ENCODE measurements around the gene CASP8. TPM values are rescaled to one million over a fixed set of nuclear protein-coding genes. Genes with fewer than 3 reads are reported as not detected.
A peak's percentile ranks its signal among the peaks of the same experiment; 100 is the strongest.

The CASP8 gene
- total RNA-seq, 4 donors from 2014 or later = 4.9 to 17.9 (median 5.3) TPM

GRCh38 chr2:201256082-201256481 lies 4.3 kb upstream of the CASP8 start:
- no peaks in the 10 kb centered on the region for H3K36me3 ChIP-seq
- no peaks in the 10 kb centered on the region for H3K27me3 ChIP-seq
- TF ChIP-seq EP300 (IDR thresholded peaks at IDR 0.05) (no peak), CTCF (IDR thresholded peaks at IDR 0.05) (no peak), POLR2AphosphoS5 (IDR thresholded peaks at IDR 0.05) (no peak), POLR2A (IDR thresholded peaks at IDR 0.05; ENCODE audit: low read depth) (no peak)
- intact Hi-C loops (cut with DNase I) = loop anchor here (10.0 kb wide), 1 partner anchor 199 kb away; the partner anchor contains the start of genes STRADB and TRAK2
- no peak overlapping the region for H3K4me3 ChIP-seq
- peaks cover 4 to 42% (median 41%) of the 10 kb centered on the region in 4 donors for H3K4me1 ChIP-seq
- no peak for DNase-seq (ENCODE audit: extremely low spot score)
- no peak overlapping the region for H3K27ac ChIP-seq (replicated peaks in 1 of 4)
- 92% methylated on average over 3 of the region's 3 CpGs for WGBS
- H3K9me3 ChIP-seq = no peaks in the 10 kb centered on the region

GRCh38 chr2:201257381-201257955 lies 2.9 kb upstream of the CASP8 start:
- DNase-seq (ENCODE audit: extremely low spot score) = peak; percentile 91
- no peaks in the 10 kb centered on the region for H3K36me3 ChIP-seq
- peak overlapping the region; percentile 54 to 67 (median 63) for H3K4me3 ChIP-seq
- H3K27me3 ChIP-seq = no peaks in the 10 kb centered on the region
- H3K27ac ChIP-seq (replicated peaks in 1 of 4) = peak overlapping the region; percentile 80 to 85 (median 82)
- H3K4me1 ChIP-seq = peaks cover 4 to 50% (median 45%) of the 10 kb centered on the region in 4 donors
- H3K9me3 ChIP-seq = no peaks in the 10 kb centered on the region
- 23% methylated on average over 12 of the region's 12 CpGs for WGBS
- TF ChIP-seq POLR2AphosphoS5 (IDR thresholded peaks at IDR 0.05) = no peak
- no peak for TF ChIP-seq EP300 (IDR thresholded peaks at IDR 0.05)
- peak in 1 of 3 experiments; percentile 2 for TF ChIP-seq CTCF (IDR thresholded peaks at IDR 0.05)
- TF ChIP-seq POLR2A (IDR thresholded peaks at IDR 0.05; ENCODE audit: low read depth) = no peak
- intact Hi-C loops (cut with DNase I) = loop anchor here (10.0 kb wide), 1 partner anchor 197 kb away; the partner anchor contains the start of genes STRADB and TRAK2

- Histone ChIP-seq H3K27ac (replicated peaks in 1 of 4) (peak overlapping the region; percentile 80 to 85 (median 82)), H3K27me3 (no peaks in the 10 kb centered on the region), H3K36me3 (no peaks in the 10 kb centered on the region), H3K4me1 (peaks cover 4 to 50% (median 45%) of the 10 kb centered on the region in 4 donors), H3K4me3 (peak overlapping the region; percentile 54 to 67 (median 63)), H3K9me3 (no peaks in the 10 kb centered on the region)
- intact Hi-C loops (cut with DNase I) = loop anchor here (10.0 kb wide), 1 partner anchor 197 kb away; the partner anchor contains the start of genes STRADB and TRAK2
- 0% methylated on average over 10 of the region's 10 CpGs for WGBS
- TF ChIP-seq CTCF (IDR thresholded peaks at IDR 0.05) (peak in 1 of 3 experiments; percentile 12), EP300 (IDR thresholded peaks at IDR 0.05) (no peak), POLR2A (IDR thresholded peaks at IDR 0.05; ENCODE audit: low read depth) (peak; percentile 17), POLR2AphosphoS5 (IDR thresholded peaks at IDR 0.05) (peak in 1 of 2 donors; percentile 55)
- DNase-seq (ENCODE audit: extremely low spot score) = peak; percentile 92
Measured at GRCh38 chr2:201257956-201258665, 2.2 kb upstream of the CASP8 start.

GRCh38 chr2:201258666-201259615 lies 1.4 kb upstream of the CASP8 start:
- H3K27ac ChIP-seq (replicated peaks in 1 of 4) = peak overlapping the region; percentile 80 to 85 (median 82)
- WGBS = 30% methylated on average over 15 of the region's 15 CpGs
- H3K4me1 ChIP-seq = peaks cover 4 to 50% (median 43%) of the 10 kb centered on the region in 4 donors
- H3K9me3 ChIP-seq = no peaks in the 10 kb centered on the region
- TF ChIP-seq CTCF (IDR thresholded peaks at IDR 0.05) (peak in 1 of 3 experiments; percentile 29), EP300 (IDR thresholded peaks at IDR 0.05) (no peak)
- intact Hi-C loops (cut with DNase I) = loop anchor here (10.0 kb wide), 1 partner anchor 196 kb away; the partner anchor contains the start of genes STRADB and TRAK2
- DNase-seq (ENCODE audit: extremely low spot score) = peak; percentile 86
- peak overlapping the region; percentile 54 to 67 (median 63) for H3K4me3 ChIP-seq
- H3K27me3 ChIP-seq = no peaks in the 10 kb centered on the region
- no peaks in the 10 kb centered on the region for H3K36me3 ChIP-seq
